Measurements from ENCODE around the gene LRP1.

The LRP1 gene

GRCh38 chr12:57240926-57241401, 112.7 kb downstream of the LRP1 start:
- peak; percentile 50 for DNase-seq

GRCh38 chr12:57241402-57242310, 113.4 kb downstream of the LRP1 start:
- no peak for DNase-seq

- DNase-seq = no peak
These were observed 114.0 kb downstream of the LRP1 start for GRCh38 chr12:57242329-57242690.

GRCh38 chr12:57242691-57243454, 114.6 kb downstream of the LRP1 start:
- peak; percentile 47 for DNase-seq

GRCh38 chr12:57243521-57244311, 115.4 kb downstream of the LRP1 start:
- peak; percentile 63 for DNase-seq

GRCh38 chr12:57244312-57244696, 116.0 kb downstream of the LRP1 start:
- no peak for DNase-seq

- DNase-seq = no peak
These were observed 118.8 kb downstream of the LRP1 start for GRCh38 chr12:57247041-57247440.

- DNase-seq = no peak
These were observed 120.9 kb downstream of the LRP1 start for GRCh38 chr12:57248934-57249742.

GRCh38 chr12:57250541-57250940, 122.3 kb downstream of the LRP1 start:
- no peak for DNase-seq

- DNase-seq = no peak
These were observed 122.7 kb downstream of the LRP1 start, which contains the start of gene STAC3 for GRCh38 chr12:57250956-57251355. STAC3 (minus strand) TSS chr12:57251187; CDS start chr12:57249636, 1,551 bp downstream.

GRCh38 chr12:57254506-57255280, 126.4 kb downstream of the LRP1 start:
- DNase-seq = no peak

- DNase-seq = no peak
These were observed 127.6 kb downstream of the LRP1 start for GRCh38 chr12:57255916-57256315.

- no peak for DNase-seq
These were observed 131.0 kb downstream of the LRP1 start for GRCh38 chr12:57258977-57259970.

- no peak for DNase-seq
These were observed 132.1 kb downstream of the LRP1 start for GRCh38 chr12:57260366-57260765.

- DNase-seq = no peak
These were observed 133.2 kb downstream of the LRP1 start for GRCh38 chr12:57261428-57261865.

GRCh38 chr12:57262126-57262822, 134.0 kb downstream of the LRP1 start:
- no peak for DNase-seq
